Esophagus squamous epithelium (tissue), 5 donors: ENCODE data around the gene CDC42BPA. TPM values are rescaled to one million over a fixed set of nuclear protein-coding genes. Genes with fewer than 3 reads are reported as not detected.

Experiments
- DNase-seq: peaks from one replicate; lab custom pipeline; 2025; lab: John Stamatoyannopoulos, UW
- H3K27ac ChIP-seq, 4 donors: fragments of 200-600 bp; sonication (generic); one replicate each; pipeline ENCODE4 v1.5.1; 2016 to 2019; ENCODE audit warnings: mild to moderate bottlenecking in 1 of 4
- H3K27me3 ChIP-seq, 4 donors: fragments of 200-600 bp; sonication (generic); 1 replicate in 3 of 4; 2 replicates in 1 of 4; pipeline versions ENCODE4 v1.5.1 to v1.6.0; 2017 to 2021; ENCODE audit warnings: antibody characterized with exemption in 1 of 4
- H3K36me3 ChIP-seq, 3 donors: fragments of 200-600 bp; sonication (generic); one replicate each; pipeline ENCODE4 v1.5.1; 2016 to 2019
- H3K4me1 ChIP-seq, 3 donors: fragments of 200-600 bp; sonication (generic); one replicate each; pipeline ENCODE4 v1.5.1; 2017 to 2019
- H3K4me3 ChIP-seq, 4 donors: fragments of 200-600 bp; sonication (generic); 1 replicate in 3 of 4; 2 replicates in 1 of 4; pipeline ENCODE4 v1.5.1; 2016 to 2019; ENCODE audit warnings: mild to moderate bottlenecking in 2 of 4, moderate library complexity in 1 of 4
- H3K9me3 ChIP-seq, 3 donors: fragments of 200-600 bp; sonication (generic); one replicate each; pipeline ENCODE4 v1.5.1; 2016 to 2019
- CTCF ChIP-seq, 6 experiments: fragments of 450-650 bp in 4 of 6; fragments of 200-600 bp in 2 of 6; sonication (generic) in 2 of 6; IDR thresholded peaks; one replicate each; pipeline ENCODE4 v1.5.1; 2016 to 2019; ENCODE audit warnings: antibody characterized with exemption in 6 of 6, mild to moderate bottlenecking in 4 of 6, moderate library complexity in 4 of 6
- POLR2A ChIP-seq, 4 donors: fragments of 450-650 bp; IDR thresholded peaks; one replicate each; pipeline ENCODE4 v1.6.1; 2017; ENCODE audit warnings: antibody characterized with exemption in 4 of 4, mild to moderate bottlenecking in 4 of 4, moderate library complexity in 3 of 4
- WGBS, 2 donors: methylation state at CpG; one replicate each; pipeline ENCODE4 v1.1.5; 2018; 5-methylcytosine and 5-hydroxymethylcytosine counted together
- intact Hi-C: fragments of 100-400 bp; cut with DNase I; formaldehyde crosslinking; loops from one replicate; pipeline ENCODE4 v1.15.0; 2022
- total RNA-seq, 4 donors: library from RNA; depleted of rRNA; stranded (reverse); fragments of >200 nt; gene quantifications; one replicate each; pipeline ENCODE4 v1.1.0, GENCODE V29; 2016
- donor health status: DM: yes; HTN: yes; CAD: no.

The CDC42BPA gene
- total RNA-seq, 4 donors from 2014 or later: 4.3 to 33.6 (median 17.2) TPM

- H3K27me3 ChIP-seq: no peaks in the 10 kb centered on the region
- no peak overlapping the region for H3K27ac ChIP-seq
- H3K36me3 ChIP-seq: peaks cover 0 to 24% (median 0%) of the 10 kb centered on the region in 3 donors
- 74 to 87% methylated on average over 4 of the region's 4 CpGs for WGBS, 2 donors
- H3K4me1 ChIP-seq: no peaks in the 10 kb centered on the region
- TF ChIP-seq CTCF (IDR thresholded peaks at IDR 0.05) (no peak), POLR2A (IDR thresholded peaks at IDR 0.05) (no peak)
- H3K9me3 ChIP-seq: no peaks in the 10 kb centered on the region
- intact Hi-C loops: no loop called here
- DNase-seq: no peak
- H3K4me3 ChIP-seq: no peak overlapping the region
Observed at GRCh38 chr1:227073786-227074185, 244.5 kb downstream of the CDC42BPA start.

GRCh38 chr1:227072991-227073390, 245.3 kb downstream of the CDC42BPA start:
- 43 to 62% methylated on average over 2 of the region's 2 CpGs for WGBS, 2 donors
- DNase-seq: no peak
- no peaks in the 10 kb centered on the region for H3K9me3 ChIP-seq
- H3K4me3 ChIP-seq: no peak overlapping the region
- H3K27ac ChIP-seq: no peak overlapping the region
- no peaks in the 10 kb centered on the region for H3K27me3 ChIP-seq
- intact Hi-C loops: no loop called here
- H3K4me1 ChIP-seq: no peaks in the 10 kb centered on the region
- TF ChIP-seq POLR2A (IDR thresholded peaks at IDR 0.05) (no peak), CTCF (IDR thresholded peaks at IDR 0.05) (no peak)
- peaks cover 0 to 24% (median 0%) of the 10 kb centered on the region in 3 donors for H3K36me3 ChIP-seq

GRCh38 chr1:227071895-227072587, 246.3 kb downstream of the CDC42BPA start:
- Histone ChIP-seq H3K4me3 (no peak overlapping the region), H3K27me3 (no peaks in the 10 kb centered on the region), H3K36me3 (peaks cover 0 to 24% (median 0%) of the 10 kb centered on the region in 3 donors), H3K27ac (no peak overlapping the region), H3K4me1 (no peaks in the 10 kb centered on the region), H3K9me3 (no peaks in the 10 kb centered on the region)
- TF ChIP-seq CTCF (IDR thresholded peaks at IDR 0.05): no peak
- no peak for TF ChIP-seq POLR2A (IDR thresholded peaks at IDR 0.05)
- intact Hi-C loops: no loop called here
- no peak for DNase-seq
- 81 to 82% methylated on average over 4 of the region's 4 CpGs for WGBS, 2 donors

- 71 to 92% methylated on average over 3 to 4 of the region's 4 CpGs for WGBS, 2 donors
- intact Hi-C loops: no loop called here
- H3K4me1 ChIP-seq: no peaks in the 10 kb centered on the region
- H3K27me3 ChIP-seq: no peaks in the 10 kb centered on the region
- TF ChIP-seq CTCF (IDR thresholded peaks at IDR 0.05) (no peak), POLR2A (IDR thresholded peaks at IDR 0.05) (no peak)
- H3K4me3 ChIP-seq: no peak overlapping the region
- no peak overlapping the region for H3K27ac ChIP-seq
- no peaks in the 10 kb centered on the region for H3K9me3 ChIP-seq
- no peak for DNase-seq
- peaks cover 0 to 32% (median 0%) of the 10 kb centered on the region in 3 donors for H3K36me3 ChIP-seq
Observed at GRCh38 chr1:227070638-227071285, 247.5 kb downstream of the CDC42BPA start.

GRCh38 chr1:227069490-227069889, 248.8 kb downstream of the CDC42BPA start:
- WGBS, 2 donors: 86 to 90% methylated on average over 2 of the region's 2 CpGs
- intact Hi-C loops: no loop called here
- peaks cover 0 to 38% (median 0%) of the 10 kb centered on the region in 3 donors for H3K36me3 ChIP-seq
- H3K4me3 ChIP-seq: no peak overlapping the region
- TF ChIP-seq CTCF (IDR thresholded peaks at IDR 0.05) (no peak), POLR2A (IDR thresholded peaks at IDR 0.05) (no peak)
- H3K27me3 ChIP-seq: no peaks in the 10 kb centered on the region
- H3K4me1 ChIP-seq: no peaks in the 10 kb centered on the region
- H3K27ac ChIP-seq: no peak overlapping the region
- H3K9me3 ChIP-seq: no peaks in the 10 kb centered on the region
- no peak for DNase-seq
